H54 (cell line): ENCODE results near the gene ZC4H2.
"Not testable (repeated sequence)": the region's sequence is repeated elsewhere in the genome, so short reads cannot be mapped to it uniquely, and the experiment has no call there.

Experiments
- DNase-seq: peaks from one replicate; pipeline ENCODE4 v3.0.0; 2011; ENCODE audit warnings: low spot score, mixed read lengths; ENCODE audit not compliant: insufficient read length
- FAIRE-seq: peaks from 3 replicates; lab custom pipeline; 2011; peaks lifted over from hg19 to GRCh38; lab: Jason Lieb, UNC
- POLR2A ChIP-seq: IDR thresholded peaks from 2 replicates; pipeline ENCODE4 v1.6.1; 2011; ENCODE audit warnings: low read depth, mild to moderate bottlenecking, low read length

ZC4H2 gene, protein sequence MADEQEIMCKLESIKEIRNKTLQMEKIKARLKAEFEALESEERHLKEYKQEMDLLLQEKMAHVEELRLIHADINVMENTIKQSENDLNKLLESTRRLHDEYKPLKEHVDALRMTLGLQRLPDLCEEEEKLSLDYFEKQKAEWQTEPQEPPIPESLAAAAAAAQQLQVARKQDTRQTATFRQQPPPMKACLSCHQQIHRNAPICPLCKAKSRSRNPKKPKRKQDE

GRCh38 chrX:64975989-64976672, at the start of gene ZC4H2:
TSS of gene ZC4H2 (minus strand) at chrX:64976450. CDS start at chrX:64976377, 73 bp downstream.
- DNase-seq = peak; percentile 23
- FAIRE-seq = no peak

DNA sequence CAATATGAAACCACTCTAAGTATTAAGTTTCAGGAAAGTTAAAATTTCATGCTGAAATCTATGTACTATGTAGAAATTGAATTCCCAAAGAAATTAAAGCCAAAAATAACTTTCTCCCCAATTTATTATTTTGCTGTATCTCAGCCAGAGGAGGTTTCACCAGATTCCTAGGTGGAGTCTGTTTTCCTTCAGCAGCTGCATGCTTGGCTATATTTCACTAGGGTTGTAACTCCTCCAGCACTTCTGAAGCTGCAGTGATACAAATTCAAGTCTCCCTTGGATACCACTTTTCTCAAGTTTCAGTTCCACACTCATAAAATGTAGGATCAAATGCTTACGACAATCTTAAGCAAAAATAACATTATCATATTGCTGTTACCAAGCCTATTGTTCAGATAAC, 41.2 kb upstream of the ZC4H2 start:
- TF ChIP-seq POLR2A = no peak
- no peak for FAIRE-seq
- no peak for DNase-seq

More at GRCh38 chrX:64975989-64976672, at the start of gene ZC4H2:
- TF ChIP-seq POLR2A = no peak

- TF ChIP-seq POLR2A = no peak
- no peak for FAIRE-seq
- DNase-seq = no peak
These were observed 38.0 kb upstream of the ZC4H2 start for GRCh38 chrX:65014230-65014629.

DNA sequence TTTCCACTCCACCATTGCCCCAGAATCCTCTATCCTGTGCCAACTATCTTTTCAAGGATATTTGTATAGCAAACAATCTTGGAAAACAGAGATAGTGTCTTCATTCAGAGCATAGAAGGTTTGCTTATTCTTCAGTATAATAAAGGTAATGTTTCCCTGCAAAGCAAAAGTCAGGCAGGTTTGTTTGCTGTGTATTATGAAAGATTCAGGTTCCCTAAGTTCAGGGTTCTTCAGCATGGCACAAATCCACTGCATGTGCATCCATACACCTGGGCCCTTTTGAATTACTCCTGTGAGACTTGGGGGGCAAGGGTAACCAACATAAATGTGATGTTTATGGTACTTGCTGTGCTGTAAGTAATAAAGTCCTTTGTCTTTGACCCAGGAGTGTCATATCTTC, 33.2 kb upstream of the ZC4H2 start:
- no peak for DNase-seq
- no peak for FAIRE-seq
- no peak for TF ChIP-seq POLR2A

DNA sequence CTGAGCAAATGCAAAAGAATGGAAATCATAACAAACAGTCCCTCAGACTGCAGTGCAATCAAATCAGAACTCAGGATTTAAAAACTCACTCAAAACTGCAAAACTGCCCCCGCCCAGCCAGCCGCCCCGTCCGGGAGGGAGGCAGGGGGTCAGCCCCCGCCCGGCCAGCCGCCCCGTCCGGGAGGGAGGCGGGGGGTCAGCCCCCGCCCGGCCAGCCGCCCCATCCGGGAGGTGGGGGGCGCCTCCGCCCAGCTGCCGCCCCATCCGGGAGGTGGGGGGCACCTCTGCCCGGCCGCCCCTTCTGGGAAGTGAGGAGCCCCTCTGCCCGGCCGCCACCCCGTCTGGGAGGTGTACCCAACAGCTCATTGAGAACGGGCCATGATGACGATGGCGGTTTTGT, 26.0 kb upstream of the ZC4H2 start:
- DNase-seq, FAIRE-seq: not testable (repeated sequence)

- no peak for TF ChIP-seq POLR2A
- DNase-seq (no peak), FAIRE-seq (no peak)
These were observed 20.6 kb upstream of the ZC4H2 start for GRCh38 chrX:64996805-64997204.

DNA sequence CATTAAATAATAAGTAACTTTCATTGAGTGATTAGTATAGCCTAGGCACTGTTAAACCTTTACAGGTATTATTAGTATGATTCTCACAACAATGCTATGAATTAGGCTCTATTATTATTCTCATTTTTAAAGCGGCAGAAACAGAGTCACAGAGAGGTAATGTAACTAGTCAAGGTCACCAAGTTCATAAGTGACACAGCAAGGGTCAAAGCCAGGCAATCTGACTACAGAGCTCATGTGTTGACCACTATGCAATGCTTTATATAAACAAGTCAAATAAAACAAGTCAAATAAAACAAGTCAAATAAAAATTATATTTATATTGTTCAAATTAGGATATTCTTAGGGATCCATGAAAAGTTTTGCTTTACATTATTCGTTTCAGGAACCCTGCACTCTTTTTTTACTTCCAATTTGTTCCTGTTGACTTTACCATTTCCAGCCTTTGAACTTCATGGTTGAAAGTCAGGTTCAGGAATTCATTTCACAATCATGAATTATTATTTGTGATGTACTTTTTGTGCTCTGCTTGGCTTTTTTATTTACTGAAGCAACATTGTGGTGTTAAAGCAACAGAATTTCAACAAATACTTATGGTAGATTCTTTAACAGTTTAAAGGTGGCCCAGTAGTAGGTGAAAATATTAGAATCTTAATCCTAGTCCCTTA, 18.0 kb upstream of the ZC4H2 start:
- no peak for TF ChIP-seq POLR2A
- FAIRE-seq = no peak
- DNase-seq = no peak

DNA sequence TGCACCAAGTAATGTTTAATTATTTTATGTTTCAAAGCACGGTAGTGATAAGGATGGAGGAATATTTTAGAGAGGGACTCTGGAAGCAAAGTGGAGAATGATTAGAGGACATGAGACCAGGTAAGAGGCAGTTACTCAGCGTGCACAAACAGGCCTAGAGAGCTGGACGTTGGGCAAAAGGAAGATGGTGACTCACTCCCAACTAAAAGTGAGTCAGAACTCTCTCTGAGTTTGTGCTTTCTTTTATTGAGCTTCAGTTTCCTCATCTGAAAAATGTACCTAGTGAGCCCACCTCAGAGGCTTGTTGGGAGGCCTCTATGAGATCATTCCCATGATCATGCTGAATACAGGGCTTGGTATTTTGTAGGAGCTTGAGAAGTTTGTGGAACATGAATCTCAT, 1.6 kb upstream of the ZC4H2 start:
- no peak for FAIRE-seq

GRCh38 chrX:64977051-64977450, 801 bp upstream of the ZC4H2 start:
- no peak for TF ChIP-seq POLR2A
- DNase-seq = no peak
- no peak for FAIRE-seq

More for the DNA sequence above, 1.6 kb upstream of the ZC4H2 start:
- TF ChIP-seq POLR2A = no peak
- no peak for DNase-seq

GRCh38 chrX:64976673-64977040, 407 bp upstream of the ZC4H2 start:
- TF ChIP-seq POLR2A = no peak
- DNase-seq (no peak), FAIRE-seq (no peak)

DNA sequence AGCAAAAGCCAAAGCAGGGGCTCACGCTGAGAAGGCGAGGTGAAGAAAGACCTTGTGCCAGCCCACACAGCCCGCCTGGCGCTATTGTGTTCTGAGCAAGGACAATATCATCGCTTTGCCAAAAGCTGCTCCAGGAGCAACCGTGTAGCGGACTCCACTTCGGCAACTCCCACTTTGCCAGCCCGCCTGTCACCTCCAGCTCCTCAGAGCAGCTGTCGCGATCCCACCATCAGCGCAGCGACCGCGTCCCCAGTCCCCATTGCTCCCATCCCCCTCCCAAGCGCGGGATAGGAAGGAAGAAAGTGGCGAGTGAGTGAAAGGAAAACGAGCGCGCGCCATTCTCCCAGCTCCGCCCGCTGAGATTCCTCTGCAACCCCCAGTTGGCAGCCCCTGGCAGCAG, 759 bp downstream of the ZC4H2 start:
- no peak for DNase-seq

DNA sequence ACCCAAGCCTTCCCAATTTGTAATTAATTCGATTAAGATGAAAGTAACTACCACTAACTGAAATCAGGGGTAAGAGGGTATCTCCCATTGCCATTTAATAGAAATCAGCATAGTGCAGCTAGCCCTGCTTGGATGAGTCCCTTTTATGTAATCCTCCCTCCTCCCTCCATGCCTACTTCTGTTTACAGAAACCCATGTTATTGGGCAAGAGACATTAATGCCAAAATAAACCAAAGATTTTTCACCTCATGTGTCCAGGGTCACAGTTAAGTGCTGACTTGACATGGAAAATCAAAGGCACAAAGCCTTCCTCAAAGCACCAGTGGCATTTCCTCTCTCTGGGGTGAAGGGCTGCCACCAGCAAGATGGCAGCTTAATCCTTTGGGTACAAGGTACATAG, 50.8 kb downstream of the ZC4H2 start:
- no peak for TF ChIP-seq POLR2A
- no peak for FAIRE-seq
- no peak for DNase-seq

More for the DNA sequence above, 759 bp downstream of the ZC4H2 start:
- TF ChIP-seq POLR2A = no peak
- FAIRE-seq = no peak

- no peak for FAIRE-seq
These were observed 68.1 kb downstream of the ZC4H2 start for GRCh38 chrX:64908121-64908520.

DNA sequence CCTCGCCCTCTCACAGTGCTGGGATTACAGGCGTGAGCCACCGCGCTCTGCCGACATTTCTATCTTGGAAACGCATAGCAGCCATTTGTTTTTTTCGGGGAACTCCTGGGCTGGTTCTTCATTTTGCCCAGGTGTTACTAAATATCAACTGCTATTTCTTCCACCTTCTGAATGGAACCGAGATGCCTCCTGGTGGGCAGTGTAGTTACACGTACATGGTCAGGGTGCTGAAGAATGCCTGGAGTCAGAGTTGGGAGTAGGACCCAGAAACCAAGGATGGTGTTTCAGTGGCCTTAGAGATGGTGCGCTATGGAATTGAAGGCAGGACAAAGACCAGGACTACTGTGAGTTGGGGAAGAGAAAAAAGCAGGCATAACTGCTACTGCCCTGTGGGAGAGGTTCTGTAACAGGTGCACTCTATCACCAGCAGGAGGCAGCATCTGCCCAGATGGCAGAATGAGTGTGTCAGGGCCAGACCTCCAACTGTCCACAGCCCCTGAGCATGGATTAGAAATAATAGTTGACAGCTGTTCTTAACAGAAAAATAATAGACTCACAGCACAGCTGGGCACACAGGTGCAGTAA, 81.7 kb downstream of the ZC4H2 start:
- FAIRE-seq (no peak), DNase-seq (peak; percentile 1)
- TF ChIP-seq POLR2A = no peak

More at GRCh38 chrX:64908121-64908520, 68.1 kb downstream of the ZC4H2 start:
- DNase-seq = no peak
- no peak for TF ChIP-seq POLR2A
